Activated CD4-positive, alpha-beta T cell treated with anti-CD3 and anti-CD28 coated beads, Interleukin-2, Interleukin-4, amounts not matched to agents 100 ng/mL and 50 ng/mL, durations not matched to agents 16 hours and 8 hours (primary cell): ENCODE data around the gene TFEB.

Experiments used
- DNase-seq: peaks from one replicate; pipeline ENCODE4 v3.0.0-alpha.2; 2020; ENCODE audit warnings: low spot score

The TFEB gene

DNA sequence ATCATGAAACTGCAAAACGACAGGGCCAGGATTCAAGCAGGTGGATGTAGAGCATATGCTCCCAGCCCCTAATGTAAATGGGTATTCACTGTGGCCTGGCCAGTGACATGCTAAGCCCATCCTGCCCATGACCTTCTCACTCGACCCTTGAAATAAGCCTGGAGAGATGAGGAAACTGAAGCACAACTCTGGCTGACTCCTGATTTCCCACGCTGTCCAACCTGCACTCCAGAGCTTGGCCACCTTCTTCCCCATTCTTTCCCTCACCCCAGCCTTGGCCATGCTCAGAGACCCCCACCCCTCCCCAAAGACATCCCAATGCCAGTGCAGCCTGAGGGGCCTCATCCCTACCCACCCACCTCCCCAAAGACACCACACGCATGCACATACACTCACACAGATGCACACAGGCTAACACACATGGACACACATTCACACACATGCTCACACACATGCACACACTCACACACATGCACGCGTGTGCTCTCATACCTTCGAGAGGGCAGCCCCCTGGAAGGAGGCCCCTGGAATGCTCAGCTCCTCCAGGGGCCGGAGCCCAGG, 12.4 kb downstream of the TFEB start:
- DNase-seq, result no peak

DNA sequence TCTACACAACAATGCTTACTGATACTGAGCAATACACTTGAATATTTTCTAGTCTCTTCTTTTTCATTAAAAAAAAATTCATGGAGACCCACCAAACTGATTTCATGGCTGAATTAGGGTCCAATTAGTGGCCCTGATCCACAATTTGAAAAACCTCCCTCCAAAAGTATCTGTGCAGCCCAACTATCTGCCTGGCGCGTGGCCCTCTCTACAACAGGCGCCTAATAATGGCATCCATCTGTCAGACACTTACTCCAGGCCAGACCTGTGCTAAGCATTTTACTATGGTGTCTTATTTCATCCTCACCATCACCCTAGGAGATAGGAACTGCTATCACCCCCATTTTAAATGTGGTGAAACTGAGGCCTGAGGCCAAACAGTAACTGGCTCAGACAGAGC, 14.0 kb downstream of the TFEB start:
- no peak for DNase-seq

GRCh38 chr6:41720783-41721182, 14.6 kb downstream of the TFEB start:
- no peak for DNase-seq

GRCh38 chr6:41720262-41720620, 15.2 kb downstream of the TFEB start:
- no peak for DNase-seq

- DNase-seq, result no peak
Measured at GRCh38 chr6:41719436-41720261, 15.8 kb downstream of the TFEB start.

DNA sequence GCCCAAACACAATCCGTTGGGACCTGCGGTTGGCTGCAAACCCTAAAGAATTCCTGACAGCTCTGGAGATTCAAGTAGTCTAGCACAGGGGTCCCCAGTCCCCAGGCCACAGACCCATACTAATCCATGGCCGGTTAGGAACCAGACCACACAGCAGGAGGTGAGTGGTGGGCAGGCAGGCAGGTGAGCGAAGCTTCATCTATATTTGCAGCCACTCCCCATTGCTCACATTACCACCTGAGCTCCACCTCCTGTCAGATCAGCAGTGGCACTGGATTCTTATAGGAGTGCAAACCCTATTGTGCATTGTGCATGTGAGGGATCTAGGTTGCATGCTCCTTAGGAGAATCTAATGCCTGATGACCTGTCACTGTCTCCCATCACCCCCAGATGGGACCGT, 16.6 kb downstream of the TFEB start:
- no peak for DNase-seq

- DNase-seq, result no peak
Measured at GRCh38 chr6:41717392-41717736, 18.0 kb downstream of the TFEB start.

DNA sequence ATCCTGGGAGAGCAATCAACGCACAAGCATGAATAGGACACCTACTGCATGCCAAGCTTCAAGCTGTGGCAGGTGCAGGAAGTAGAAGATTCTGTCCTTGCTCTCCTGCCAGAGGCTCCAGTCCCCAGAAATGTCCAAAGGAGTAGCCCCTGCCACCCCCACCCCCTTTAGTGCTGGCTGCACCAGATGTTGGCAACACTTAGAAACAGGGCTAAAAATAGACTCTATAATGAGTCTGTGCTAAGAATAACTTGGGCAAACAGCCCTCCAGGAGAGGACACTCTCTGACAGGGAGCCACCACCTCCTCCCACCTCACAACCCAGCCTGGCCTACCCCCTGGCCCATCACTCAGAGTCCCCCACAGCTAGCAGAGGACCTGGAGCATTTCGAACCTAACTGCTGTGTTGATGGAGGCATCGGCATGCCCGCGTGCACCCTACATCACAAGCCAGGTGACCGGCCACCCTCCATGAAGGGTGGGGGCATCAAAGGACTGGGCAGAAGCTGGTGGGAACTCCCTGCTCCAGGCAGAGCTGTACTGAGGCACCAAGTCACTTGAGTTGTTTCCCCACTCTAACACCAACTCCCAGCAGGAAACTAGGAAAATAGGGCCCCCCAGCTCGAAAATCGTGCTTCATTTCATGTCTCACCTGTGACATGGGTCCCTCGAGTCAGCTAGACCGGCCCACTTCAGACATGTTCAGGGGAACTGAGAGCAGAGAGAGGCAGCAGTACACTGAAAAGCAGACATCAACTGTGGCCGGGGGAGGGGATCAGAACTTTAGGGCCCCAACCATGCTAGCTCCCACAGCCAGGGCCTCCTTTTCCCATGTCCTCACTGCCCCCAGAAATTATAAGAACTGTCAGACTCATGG, 18.7 kb downstream of the TFEB start:
- DNase-seq, result no peak

- DNase-seq, result no peak
Measured at GRCh38 chr6:41715795-41716515, 19.5 kb downstream of the TFEB start.

GRCh38 chr6:41714556-41715273, 20.7 kb downstream of the TFEB start:
- no peak for DNase-seq

DNA sequence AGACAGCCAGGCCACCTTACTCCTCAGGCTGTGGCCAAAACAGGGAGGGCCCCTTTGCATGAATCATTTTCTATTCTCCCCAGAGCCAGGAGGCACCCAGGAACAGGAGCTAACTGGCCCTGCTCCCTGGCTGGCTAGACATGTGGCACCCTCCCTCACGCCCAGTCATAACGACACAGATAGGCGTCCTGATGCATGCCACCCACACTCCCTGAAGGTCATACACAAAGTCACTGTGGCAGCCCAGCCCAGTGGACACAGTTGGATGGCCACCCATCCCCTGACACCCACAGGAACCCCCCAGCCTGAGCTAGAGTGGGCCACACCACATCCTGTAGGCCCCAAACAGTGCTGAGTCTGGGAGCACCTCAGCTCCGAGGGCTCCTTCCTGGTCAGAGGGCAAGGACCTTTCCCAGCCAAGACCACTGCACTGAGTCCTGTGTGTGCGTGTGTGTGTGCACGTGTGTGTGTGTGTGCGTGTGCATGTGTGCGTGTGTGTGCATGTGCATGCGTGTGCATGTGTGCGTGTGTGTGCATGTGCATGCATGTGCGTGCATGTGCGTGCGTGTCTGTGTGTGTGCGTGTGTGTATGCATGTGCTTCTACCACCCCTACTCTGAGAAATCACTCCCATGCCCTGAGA, 21.6 kb downstream of the TFEB start:
- DNase-seq, result peak; percentile 69

- DNase-seq, result no peak
Measured at GRCh38 chr6:41713159-41713649, 22.2 kb downstream of the TFEB start.

GRCh38 chr6:41712651-41713103, 22.7 kb downstream of the TFEB start:
- no peak for DNase-seq

- DNase-seq, result no peak
Measured at GRCh38 chr6:41711323-41712038, 23.9 kb downstream of the TFEB start.

DNA sequence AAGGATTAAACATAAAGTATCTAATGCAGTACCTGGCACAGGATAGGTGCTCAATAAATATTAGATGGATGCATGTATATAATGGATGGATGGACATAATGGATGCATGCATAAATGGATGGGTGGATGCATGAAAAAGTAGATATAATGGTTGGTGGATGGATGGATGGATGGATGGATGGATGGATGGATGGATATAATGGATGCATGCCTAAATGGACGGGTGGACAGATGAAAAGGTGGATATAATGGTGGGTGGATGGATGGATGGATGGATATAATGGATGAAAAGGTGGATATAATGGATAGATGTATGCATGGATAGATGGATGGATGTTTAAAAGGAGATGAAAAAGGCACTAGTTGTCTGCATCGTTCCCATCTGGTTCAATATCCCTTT, 26.0 kb downstream of the TFEB start:
- no peak for DNase-seq

DNA sequence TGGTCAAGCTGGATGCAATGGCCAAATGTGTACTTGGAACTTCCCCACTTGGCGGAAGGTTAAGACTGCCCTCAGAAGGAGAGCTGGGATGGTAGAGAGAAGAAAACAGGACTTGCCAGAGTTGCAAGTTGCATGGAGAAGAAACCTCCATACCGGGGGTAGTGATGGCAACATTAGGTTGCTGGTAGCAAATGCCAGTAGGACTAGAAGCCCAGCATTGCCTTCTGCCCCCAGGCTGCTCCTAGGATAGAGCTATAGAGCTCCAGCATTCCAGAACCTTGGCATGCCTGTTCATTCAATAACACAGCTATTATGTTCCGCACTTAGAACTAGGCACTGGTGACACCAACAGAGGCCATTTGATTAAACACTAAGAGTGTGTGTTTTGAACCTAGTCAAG, 26.6 kb downstream of the TFEB start:
- DNase-seq, result no peak

DNA sequence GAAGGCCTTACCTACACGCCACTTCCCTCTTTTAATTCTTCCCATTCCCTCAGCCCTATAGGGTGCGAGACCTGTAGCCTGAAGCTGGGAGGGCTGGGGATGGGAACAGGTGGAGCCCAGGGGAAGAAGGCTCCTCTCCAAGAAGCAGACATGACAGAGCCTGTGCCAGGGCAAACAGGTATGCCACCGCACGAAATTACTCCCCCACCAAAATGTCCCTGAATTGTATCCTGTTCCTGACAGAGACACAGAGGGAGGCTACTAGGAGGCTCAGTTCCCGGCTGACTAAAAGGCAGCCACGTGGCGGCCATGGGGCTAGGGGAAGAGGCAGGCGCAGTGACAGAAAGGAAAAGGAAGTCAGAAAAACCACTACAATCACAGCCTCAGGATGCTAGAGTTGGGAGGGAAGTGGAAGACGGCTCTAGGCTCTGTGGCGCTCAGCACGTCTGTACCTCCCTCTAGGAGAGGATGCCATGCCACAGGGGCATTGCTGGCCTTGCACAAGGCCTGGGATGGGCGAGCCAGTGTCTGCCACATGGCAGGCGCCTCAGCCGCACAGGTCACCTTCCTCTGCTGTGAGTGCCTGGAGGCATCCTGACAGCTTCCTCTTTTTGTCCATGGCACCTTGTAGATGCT, 27.7 kb downstream of the TFEB start:
- DNase-seq, result peak; percentile 56

DNA sequence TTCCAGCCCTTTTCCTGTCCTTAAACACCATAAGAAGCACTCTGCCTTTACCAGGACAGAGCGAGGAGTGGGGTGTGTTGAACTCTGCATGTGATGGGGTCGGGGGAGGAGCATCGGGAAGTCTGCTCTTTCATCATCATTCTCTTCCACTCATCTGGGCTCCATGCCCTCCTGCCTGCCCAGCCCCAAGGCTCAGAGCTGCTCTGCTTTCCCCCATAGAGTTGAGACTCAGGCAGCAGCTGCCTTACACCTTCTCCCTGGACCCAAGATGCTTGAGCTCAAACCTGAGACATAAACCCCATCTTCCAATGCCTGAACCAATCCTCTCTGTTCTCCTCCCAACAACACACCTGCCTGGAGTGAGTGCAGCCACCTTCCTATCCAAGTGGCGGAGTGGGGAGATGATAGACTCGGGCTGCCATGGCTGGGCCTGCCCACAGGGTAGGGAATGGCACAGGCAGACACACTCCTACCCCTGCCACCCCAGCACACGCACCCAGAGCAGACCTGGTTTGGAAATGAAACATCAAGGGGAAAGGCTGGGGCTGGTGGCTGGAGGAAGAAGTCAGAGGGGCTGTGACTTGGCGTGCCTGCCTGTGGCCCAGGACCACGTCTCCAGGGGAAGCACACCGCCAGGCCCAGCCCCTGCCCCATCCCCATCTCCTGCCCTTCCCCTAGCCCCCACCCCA, 28.4 kb downstream of the TFEB start:
- DNase-seq, result peak; percentile 19
